Neural crest cell (in vitro differentiated cells): Measurements from ENCODE around the gene CD248. TPM values are rescaled to one million over a fixed set of nuclear protein-coding genes. Genes with fewer than 3 reads are reported as not detected.
A peak's percentile ranks its signal among the peaks of the same experiment; 100 is the strongest.

Experiments
- DNase-seq: peaks from one replicate; pipeline ENCODE4 v3.0.0; 2021; ENCODE audit warnings: low read depth, mixed read lengths, low spot score
- H3K27ac Mint-ChIP-seq: one replicate; pipeline ENCODE4 v1.8.0; 2021; ENCODE audit warnings: mild to moderate bottlenecking, mixed read lengths; ENCODE audit not compliant: unreplicated experiment
- H3K27me3 Mint-ChIP-seq: 2 replicates; pipeline ENCODE4 v1.8.0; 2021; ENCODE audit warnings: low read depth, mild to moderate bottlenecking, mixed read lengths
- H3K36me3 Mint-ChIP-seq: 2 replicates; pipeline ENCODE4 v1.8.0; 2021; ENCODE audit warnings: low read depth, mild to moderate bottlenecking, mixed read lengths
- H3K4me1 Mint-ChIP-seq: 2 replicates; pipeline ENCODE4 v1.8.0; 2021; ENCODE audit warnings: mixed read lengths
- H3K4me3 Mint-ChIP-seq: one replicate; pipeline ENCODE4 v1.8.0; 2021; ENCODE audit warnings: mild to moderate bottlenecking, mixed read lengths
- H3K9me3 Mint-ChIP-seq: 2 replicates; pipeline ENCODE4 v1.8.0; 2021; ENCODE audit warnings: mixed read lengths
- total RNA-seq: library from RNA; stranded (reverse); gene quantifications from 2 replicates; pipeline ENCODE4 v1.2.1, GENCODE V29; 2021
- TF ChIP-seq, protein P1 (sequence below): fragments of 200-600 bp; sonication (generic); conservative IDR thresholded peaks from 2 replicates; pipeline ENCODE4 v1.5.0; 2021; ENCODE audit warnings: antibody characterized with exemption, mild to moderate bottlenecking

The CD248 gene
- total RNA-seq, 1 donor from 2014 or later, result 4.2 TPM

DNA sequence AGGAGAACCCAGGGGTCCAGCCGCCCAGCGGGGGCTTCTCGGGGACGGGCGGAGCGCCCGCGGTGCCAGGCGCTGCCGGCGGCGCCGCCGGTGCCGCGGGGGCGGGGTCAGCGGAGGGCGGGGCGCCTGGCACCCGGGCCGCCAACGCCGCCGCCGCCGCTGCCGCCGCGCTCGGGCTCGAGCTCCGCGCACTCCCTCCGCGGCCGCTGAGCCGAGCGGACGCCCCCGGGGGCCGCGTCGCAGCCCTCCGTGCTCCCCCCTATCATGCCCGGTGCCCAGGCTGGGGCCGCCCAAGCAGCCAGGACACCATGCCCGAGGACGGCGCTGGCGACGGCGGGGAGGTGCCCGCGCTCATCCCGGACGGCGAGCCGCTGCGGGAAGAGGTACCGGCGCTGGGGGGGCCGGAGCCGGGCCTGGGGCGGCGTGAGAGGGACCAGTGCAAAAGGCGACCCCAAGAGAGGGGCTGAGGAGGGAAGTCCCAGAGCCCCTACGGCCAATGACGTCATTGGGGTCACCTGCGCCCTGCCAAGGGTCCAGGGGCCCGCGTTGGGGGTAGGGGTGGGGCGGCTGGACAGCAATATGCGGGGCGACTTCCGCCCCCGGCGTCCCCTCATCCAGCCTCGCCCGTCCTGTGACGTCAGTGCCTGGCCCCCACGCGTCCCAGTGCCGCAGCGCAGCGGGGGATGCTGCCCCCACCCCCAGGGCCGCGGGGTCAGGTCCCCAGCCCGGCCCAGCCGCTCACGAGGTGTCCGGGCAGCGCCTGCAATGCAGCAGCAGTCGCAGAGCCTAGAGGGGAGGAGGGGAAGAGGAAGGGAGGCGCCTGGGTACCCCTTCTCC is 24.9 kb downstream of the CD248 start, which contains the start of gene TMEM151A:
TSS of gene TMEM151A (plus strand) at position 189 of the 837 bp plus-strand sequence. CDS start at position 309, 120 bp downstream.
- H3K4me3 Mint-ChIP-seq, result peak within 1 kb of the TSS; percentile 90
- TF ChIP-seq, protein P1, sequence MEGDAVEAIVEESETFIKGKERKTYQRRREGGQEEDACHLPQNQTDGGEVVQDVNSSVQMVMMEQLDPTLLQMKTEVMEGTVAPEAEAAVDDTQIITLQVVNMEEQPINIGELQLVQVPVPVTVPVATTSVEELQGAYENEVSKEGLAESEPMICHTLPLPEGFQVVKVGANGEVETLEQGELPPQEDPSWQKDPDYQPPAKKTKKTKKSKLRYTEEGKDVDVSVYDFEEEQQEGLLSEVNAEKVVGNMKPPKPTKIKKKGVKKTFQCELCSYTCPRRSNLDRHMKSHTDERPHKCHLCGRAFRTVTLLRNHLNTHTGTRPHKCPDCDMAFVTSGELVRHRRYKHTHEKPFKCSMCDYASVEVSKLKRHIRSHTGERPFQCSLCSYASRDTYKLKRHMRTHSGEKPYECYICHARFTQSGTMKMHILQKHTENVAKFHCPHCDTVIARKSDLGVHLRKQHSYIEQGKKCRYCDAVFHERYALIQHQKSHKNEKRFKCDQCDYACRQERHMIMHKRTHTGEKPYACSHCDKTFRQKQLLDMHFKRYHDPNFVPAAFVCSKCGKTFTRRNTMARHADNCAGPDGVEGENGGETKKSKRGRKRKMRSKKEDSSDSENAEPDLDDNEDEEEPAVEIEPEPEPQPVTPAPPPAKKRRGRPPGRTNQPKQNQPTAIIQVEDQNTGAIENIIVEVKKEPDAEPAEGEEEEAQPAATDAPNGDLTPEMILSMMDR, result no peak
- H3K27ac Mint-ChIP-seq, result no peak within 1 kb of the TSS
- no peaks in the 10 kb centered on the region for H3K36me3 Mint-ChIP-seq
- H3K4me1 Mint-ChIP-seq, result peaks cover 33% of the 10 kb centered on the region
- no peak for DNase-seq
- no peaks in the 10 kb centered on the region for H3K9me3 Mint-ChIP-seq
- H3K27me3 Mint-ChIP-seq, result peaks cover 53% of the 10 kb centered on the region

DNA sequence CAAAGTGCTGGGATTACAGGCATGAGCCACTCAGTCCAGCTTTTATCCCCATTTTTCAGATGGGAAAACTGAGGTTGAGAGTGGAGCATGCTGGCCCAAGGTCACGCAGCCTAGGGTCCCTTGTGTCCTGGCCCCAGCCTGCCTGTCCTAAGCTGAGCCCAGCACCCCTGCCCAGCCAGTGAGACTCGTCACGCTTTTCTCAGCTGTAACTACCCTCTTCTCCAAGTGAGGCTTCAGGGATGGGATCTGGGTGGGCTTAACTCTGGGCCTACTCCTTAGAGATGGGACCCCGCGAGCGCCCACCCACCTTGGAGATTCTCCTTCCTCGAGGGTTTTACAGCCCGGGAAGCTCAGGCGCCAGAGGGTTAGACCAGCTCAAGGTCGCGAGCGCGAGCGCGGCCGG is 25.5 kb downstream of the CD248 start:
- Mint-ChIP-seq H3K9me3 (no peaks in the 10 kb centered on the region), H3K4me3 (peak overlapping the region; percentile 90), H3K36me3 (no peaks in the 10 kb centered on the region), H3K4me1 (peaks cover 33% of the 10 kb centered on the region), H3K27ac (no peak overlapping the region), H3K27me3 (peaks cover 50% of the 10 kb centered on the region)
- DNase-seq, result no peak
- TF ChIP-seq, protein P1, result no peak

DNA sequence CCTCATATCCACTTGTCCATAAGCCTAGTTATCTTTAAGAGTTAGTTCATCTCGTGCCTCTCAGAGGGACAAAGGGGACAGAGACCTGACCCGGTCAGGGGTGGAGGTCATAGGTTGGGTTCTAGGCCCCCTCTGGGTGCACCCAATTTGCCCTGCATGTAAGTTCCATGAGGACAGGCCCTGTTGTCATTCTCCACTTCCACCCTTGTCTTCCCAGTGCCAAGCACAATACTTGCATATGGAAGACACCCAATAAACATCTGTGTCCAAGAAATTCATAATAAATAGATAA is 26.6 kb downstream of the CD248 start:
- no peak for DNase-seq
- no peaks in the 10 kb centered on the region for H3K9me3 Mint-ChIP-seq
- TF ChIP-seq, protein P1, result no peak
- no peaks in the 10 kb centered on the region for H3K36me3 Mint-ChIP-seq
- H3K27me3 Mint-ChIP-seq, result peaks cover 47% of the 10 kb centered on the region
- peaks cover 33% of the 10 kb centered on the region for H3K4me1 Mint-ChIP-seq
- H3K4me3 Mint-ChIP-seq, result peak overlapping the region; percentile 90
- no peak overlapping the region for H3K27ac Mint-ChIP-seq

DNA sequence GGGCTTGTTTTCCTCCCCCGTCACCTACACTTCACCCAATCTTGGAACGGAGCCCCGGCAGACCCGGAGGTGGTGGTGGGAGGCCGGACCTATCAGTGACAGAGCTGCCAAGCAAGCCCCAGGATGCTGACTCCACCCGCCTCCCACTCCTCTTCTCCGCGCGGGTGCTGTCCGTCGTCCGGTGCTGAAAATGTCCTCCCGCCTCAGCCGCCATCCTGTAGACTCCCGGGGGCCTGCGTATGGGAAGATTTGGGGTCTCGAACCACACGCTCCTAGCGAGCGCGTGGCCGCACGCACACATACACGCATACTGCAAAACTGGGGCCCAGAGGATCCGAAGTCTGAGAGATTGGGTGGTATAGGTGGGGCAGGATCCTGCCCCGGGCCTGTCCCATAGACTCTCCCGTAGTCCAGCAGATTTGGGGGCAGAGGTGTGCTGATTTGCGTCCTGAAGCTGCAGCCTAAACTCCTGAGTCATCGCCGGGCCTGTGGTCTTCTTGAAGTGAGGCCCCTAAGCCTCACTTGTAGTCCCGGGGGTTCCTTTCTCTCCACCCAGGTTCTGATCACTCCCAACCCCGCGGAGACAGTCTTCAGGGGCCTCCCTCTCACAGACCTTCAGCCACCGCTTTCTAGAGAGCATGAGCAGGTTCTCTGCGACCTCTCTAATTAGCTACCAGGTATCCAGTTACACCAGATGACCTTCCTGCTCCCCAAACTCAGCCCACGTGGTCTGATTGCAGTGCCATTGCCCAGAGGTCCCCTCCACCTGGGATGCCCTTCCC is 27.1 kb downstream of the CD248 start:
- Mint-ChIP-seq H3K36me3 (no peaks in the 10 kb centered on the region), H3K27ac (peak overlapping the region; percentile 83), H3K27me3 (peaks cover 47% of the 10 kb centered on the region), H3K4me3 (peak overlapping the region; percentile 90), H3K9me3 (no peaks in the 10 kb centered on the region), H3K4me1 (peaks cover 33% of the 10 kb centered on the region)
- TF ChIP-seq, protein P1, result no peak
- peak; percentile 76 for DNase-seq

DNA sequence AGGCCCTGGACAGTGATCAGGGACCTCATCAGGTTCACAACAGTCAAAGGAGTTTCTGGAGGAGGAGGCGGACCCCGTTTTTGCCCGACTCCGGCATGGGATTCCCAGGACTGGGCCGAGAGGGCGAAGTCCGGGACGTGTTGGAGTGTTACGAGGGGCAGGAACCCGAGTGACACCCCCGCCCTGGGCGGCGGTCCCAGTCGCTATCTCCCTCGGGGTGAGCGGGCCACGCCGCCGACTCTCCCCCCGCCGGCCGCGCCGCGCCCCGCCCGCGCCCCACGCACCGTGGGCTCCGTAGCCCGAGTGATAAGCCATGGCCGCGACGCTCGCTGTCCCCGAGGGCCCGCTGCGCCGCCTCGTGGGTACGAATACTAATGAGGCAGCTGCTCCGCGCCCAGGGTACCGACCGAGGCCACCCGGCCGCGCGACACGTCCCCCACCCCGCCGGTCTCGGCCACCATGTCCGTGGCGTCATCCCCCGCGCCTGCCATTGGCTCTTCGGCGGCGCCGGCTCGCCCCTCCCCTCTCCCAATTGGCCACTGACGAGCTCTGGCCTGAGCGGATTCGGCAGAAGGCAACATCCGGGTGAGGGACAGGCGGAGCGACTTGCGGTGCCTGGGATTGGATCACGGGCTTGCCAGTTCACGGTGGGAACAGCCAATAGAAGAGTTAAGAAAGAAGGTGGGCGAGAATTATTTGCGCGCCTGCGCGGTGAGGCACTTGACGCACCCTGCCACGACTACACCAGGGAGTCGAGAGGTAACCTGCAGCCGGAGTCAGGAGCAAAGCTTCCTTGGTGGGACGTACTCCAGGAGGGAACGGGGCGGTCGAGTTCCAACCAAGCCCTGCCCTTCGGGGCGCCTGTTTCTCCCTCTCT is 27.9 kb downstream of the CD248 start, which contains the start of gene YIF1A:
TSS of gene YIF1A (minus strand) at position 473 of the 877 bp plus-strand sequence. CDS start at position 315, 158 bp downstream.
- peak within 1 kb of the TSS; percentile 95 for H3K27ac Mint-ChIP-seq

More for the DNA sequence above, 27.9 kb downstream of the CD248 start, which contains the start of gene YIF1A:
- H3K4me3 Mint-ChIP-seq, result peak within 1 kb of the TSS; percentile 91
- H3K36me3 Mint-ChIP-seq, result no peaks in the 10 kb centered on the region
- peak; percentile 95 for DNase-seq
- peaks cover 33% of the 10 kb centered on the region for H3K4me1 Mint-ChIP-seq
- TF ChIP-seq, protein P1, result no peak
- no peaks in the 10 kb centered on the region for H3K9me3 Mint-ChIP-seq
- peaks cover 43% of the 10 kb centered on the region for H3K27me3 Mint-ChIP-seq
